ENCODE measurements around the gene CEP128. TPM values are rescaled to one million over a fixed set of nuclear protein-coding genes. Genes with fewer than 3 reads are reported as not detected.

The CEP128 gene
- polyA plus RNA-seq, 1 donor (not counting 4 experiments of a cell fraction or from before 2014, with no cell fraction given): 2.6 TPM

- Histone ChIP-seq H2AFZ (ENCODE audit: control insufficient read depth, low read length) (no peak overlapping the region), H3K4me1 (ENCODE audit: control insufficient read depth, extremely low read depth, insufficient read depth, low read length) (peaks cover 20% of the 10 kb centered on the region), H3K27ac (ENCODE audit: control insufficient read depth, insufficient read depth, low read length) (no peak overlapping the region), H3K79me2 (ENCODE audit: control insufficient read depth, insufficient read depth, low read length) (no peaks in the 10 kb centered on the region), H4K20me1 (ENCODE audit: control insufficient read depth, extremely low read depth, insufficient read depth, low read length) (no peaks in the 10 kb centered on the region), H3K4me3 (ENCODE audit: control insufficient read depth in 2 of 3, extremely low read depth in 1 of 3, insufficient read depth in 2 of 3, low read depth in 1 of 3, low read length in 3 of 3) (no peak overlapping the region), H3K36me3 (ENCODE audit: control insufficient read depth in 2 of 2, extremely low read depth in 1 of 2, insufficient read depth in 2 of 2, low read length in 2 of 2) (no peaks in the 10 kb centered on the region), H3K9me1 (ENCODE audit: control insufficient read depth, extremely low read depth, insufficient read depth, low read length) (no peaks in the 10 kb centered on the region), H3K9ac (ENCODE audit: control insufficient read depth, extremely low read depth, insufficient read depth, low read length) (no peak overlapping the region), H3K27me3 (ENCODE audit: control insufficient read depth, extremely low read depth, insufficient read depth, low read length) (no peaks in the 10 kb centered on the region), H3K4me2 (ENCODE audit: control insufficient read depth, extremely low read depth, insufficient read depth, low read depth, low read length) (no peak overlapping the region), H3K9me3 (ENCODE audit: control insufficient read depth, low read depth, low read length) (no peaks in the 10 kb centered on the region)
- TF ChIP-seq EZH2 (IDR thresholded peaks at IDR 0.05; ENCODE audit: low read length) (no peak), CTCF (optimal IDR thresholded peaks at IDR 0.05 in 1 of 3, IDR thresholded peaks at IDR 0.05 in 1 of 3, conservative IDR thresholded peaks at IDR 0.05 in 1 of 3; ENCODE audit: extremely low read depth in 1 of 3, insufficient read depth in 2 of 3, low read length in 3 of 3) (no peak)
- FAIRE-seq (no peak), DNase-seq (ENCODE audit: low read depth, low spot score) (no peak)
- dilution Hi-C loops (cut with MboI; ENCODE audit: extremely low pct_ligation_motif_present, low sequenced_read_pairs): no loop called here
Observed at GRCh38 chr14:80636071-80636470, 305.5 kb downstream of the CEP128 start.

GRCh38 chr14:80634106-80634758, 307.3 kb downstream of the CEP128 start:
- FAIRE-seq (no peak), DNase-seq (ENCODE audit: low read depth, low spot score) (no peak)

More at GRCh38 chr14:80634106-80634758, 307.3 kb downstream of the CEP128 start:
- TF ChIP-seq CTCF (optimal IDR thresholded peaks at IDR 0.05 in 1 of 3, IDR thresholded peaks at IDR 0.05 in 1 of 3, conservative IDR thresholded peaks at IDR 0.05 in 1 of 3; ENCODE audit: extremely low read depth in 1 of 3, insufficient read depth in 2 of 3, low read length in 3 of 3): no peak
- no peak for TF ChIP-seq EZH2 (IDR thresholded peaks at IDR 0.05; ENCODE audit: low read length)
- Histone ChIP-seq H3K9me1 (ENCODE audit: control insufficient read depth, extremely low read depth, insufficient read depth, low read length) (no peaks in the 10 kb centered on the region), H4K20me1 (ENCODE audit: control insufficient read depth, extremely low read depth, insufficient read depth, low read length) (no peaks in the 10 kb centered on the region), H2AFZ (ENCODE audit: control insufficient read depth, low read length) (no peak overlapping the region), H3K9me3 (ENCODE audit: control insufficient read depth, low read depth, low read length) (no peaks in the 10 kb centered on the region), H3K4me2 (ENCODE audit: control insufficient read depth, extremely low read depth, insufficient read depth, low read depth, low read length) (no peak overlapping the region), H3K27ac (ENCODE audit: control insufficient read depth, insufficient read depth, low read length) (no peak overlapping the region), H3K79me2 (ENCODE audit: control insufficient read depth, insufficient read depth, low read length) (no peaks in the 10 kb centered on the region), H3K36me3 (ENCODE audit: control insufficient read depth in 2 of 2, extremely low read depth in 1 of 2, insufficient read depth in 2 of 2, low read length in 2 of 2) (no peaks in the 10 kb centered on the region), H3K4me3 (ENCODE audit: control insufficient read depth in 2 of 3, extremely low read depth in 1 of 3, insufficient read depth in 2 of 3, low read depth in 1 of 3, low read length in 3 of 3) (no peak overlapping the region), H3K4me1 (ENCODE audit: control insufficient read depth, extremely low read depth, insufficient read depth, low read length) (peaks cover 18% of the 10 kb centered on the region), H3K27me3 (ENCODE audit: control insufficient read depth, extremely low read depth, insufficient read depth, low read length) (no peaks in the 10 kb centered on the region), H3K9ac (ENCODE audit: control insufficient read depth, extremely low read depth, insufficient read depth, low read length) (no peak overlapping the region)
- dilution Hi-C loops (cut with MboI; ENCODE audit: extremely low pct_ligation_motif_present, low sequenced_read_pairs): no loop called here
